Endodermal cell (in vitro differentiated cells): Measurements from ENCODE around the gene ROR1. TPM values are rescaled to one million over a fixed set of nuclear protein-coding genes. Genes with fewer than 3 reads are reported as not detected.

ENCODE experiments used
- DNase-seq: peaks from one replicate; pipeline ENCODE4 v3.0.0-alpha.2; 2017
- H3K27ac ChIP-seq: 2 replicates; pipeline ENCODE4 v1.5.1; 2013; ENCODE audit warnings: mild to moderate bottlenecking, low read depth, low read length, moderate library complexity
- H3K27me3 ChIP-seq: 2 replicates; pipeline ENCODE4 v1.6.1; 2013; ENCODE audit warnings: mild to moderate bottlenecking, low read length, moderate library complexity; ENCODE audit not compliant: insufficient read depth, control insufficient read depth, poor library complexity, severe bottlenecking
- H3K36me3 ChIP-seq: 2 replicates; pipeline ENCODE4 v1.7.0; 2013; ENCODE audit warnings: mild to moderate bottlenecking, low read length, moderate library complexity; ENCODE audit not compliant: control insufficient read depth, insufficient read depth
- H3K4me1 ChIP-seq: one replicate; pipeline ENCODE4 v1.7.0; 2013; ENCODE audit warnings: low read length; ENCODE audit not compliant: control insufficient read depth, insufficient read depth
- H3K4me3 ChIP-seq: 2 replicates; pipeline ENCODE4 v1.5.1; 2013; ENCODE audit warnings: mild to moderate bottlenecking, low read length, moderate library complexity
- H3K9ac ChIP-seq: 2 replicates; pipeline ENCODE4 v1.6.1; 2013; ENCODE audit warnings: mild to moderate bottlenecking, low read length, moderate library complexity; ENCODE audit not compliant: poor library complexity, severe bottlenecking; ENCODE audit errors: extremely low read depth
- H3K9me3 ChIP-seq: 2 replicates; pipeline ENCODE4 v1.6.1; 2013; ENCODE audit warnings: mild to moderate bottlenecking, low read length, moderate library complexity; ENCODE audit not compliant: control insufficient read depth
- H3K27ac Mint-ChIP-seq: 2 replicates; pipeline ENCODE4 v1.8.0; 2020; ENCODE audit warnings: mixed read lengths
- H3K27me3 Mint-ChIP-seq: 2 replicates; pipeline ENCODE4 v1.8.0; 2021; ENCODE audit warnings: mild to moderate bottlenecking, mixed read lengths; ENCODE audit not compliant: insufficient read depth
- H3K36me3 Mint-ChIP-seq: 2 replicates; pipeline ENCODE4 v1.8.0; 2020; ENCODE audit warnings: low read depth, mixed read lengths
- H3K4me1 Mint-ChIP-seq: 2 replicates; pipeline ENCODE4 v1.8.0; 2020; ENCODE audit warnings: mixed read lengths
- H3K4me3 Mint-ChIP-seq: 2 replicates; pipeline ENCODE4 v1.8.0; 2020; ENCODE audit warnings: mild to moderate bottlenecking, moderate library complexity, mixed read lengths
- H3K9me3 Mint-ChIP-seq: 2 replicates; pipeline ENCODE4 v1.8.0; 2020; ENCODE audit warnings: mild to moderate bottlenecking, mixed read lengths
- WGBS, 2 experiments: methylation state at CpG; one replicate each; pipeline versions ENCODE4 v1.1.5 to v1.1.7; 2013; ENCODE audit warnings: missing lambda C conversion rate in 2 of 2, mixed read lengths in 1 of 2; ENCODE audit not compliant: insufficient coverage in 1 of 2, insufficient read length in 1 of 2; 5-methylcytosine and 5-hydroxymethylcytosine counted together
- total RNA-seq, 2 donors: library from RNA; stranded (reverse); fragmentation: NEBNext Ultra II Directional in 1 of 2; extraction: Animal tissue kit (Norgen Biotek cat#: 25700) in 1 of 2; gene quantifications; 2 replicates in 1 of 2; 3 replicates in 1 of 2; pipeline ENCODE4 v1.2.1, GENCODE V29; 2021
- TF ChIP-seq, protein P1 (sequence below): fragments of 200-600 bp; sonication (generic); conservative IDR thresholded peaks from 2 replicates; pipeline ENCODE4 v1.5.0; 2021; ENCODE audit warnings: antibody characterized with exemption, mild to moderate bottlenecking

ROR1 gene
- total RNA-seq, 2 donors from 2014 or later: 77.4 to 77.9 TPM

- 59% methylated on average over 1 of the region's 1 CpG; no CpG with 5 or more reads in 1 of the 2 experiments for WGBS, 2 experiments
- DNase-seq: peak; percentile 58
- Histone ChIP-seq H3K4me1 (peaks cover 11% of the 10 kb centered on the region), H3K27me3 (peaks cover 18% of the 10 kb centered on the region), H3K9me3 (no peaks in the 10 kb centered on the region), H3K27ac (no peak overlapping the region), H3K9ac (no peak overlapping the region), H3K4me3 (no peak overlapping the region), H3K36me3 (no peaks in the 10 kb centered on the region)
- Mint-ChIP-seq H3K36me3 (no peaks in the 10 kb centered on the region), H3K4me3 (no peak overlapping the region), H3K4me1 (peaks cover 73% of the 10 kb centered on the region), H3K27me3 (peaks cover 2% of the 10 kb centered on the region), H3K27ac (no peak overlapping the region), H3K9me3 (no peaks in the 10 kb centered on the region)
- TF ChIP-seq, protein P1, sequence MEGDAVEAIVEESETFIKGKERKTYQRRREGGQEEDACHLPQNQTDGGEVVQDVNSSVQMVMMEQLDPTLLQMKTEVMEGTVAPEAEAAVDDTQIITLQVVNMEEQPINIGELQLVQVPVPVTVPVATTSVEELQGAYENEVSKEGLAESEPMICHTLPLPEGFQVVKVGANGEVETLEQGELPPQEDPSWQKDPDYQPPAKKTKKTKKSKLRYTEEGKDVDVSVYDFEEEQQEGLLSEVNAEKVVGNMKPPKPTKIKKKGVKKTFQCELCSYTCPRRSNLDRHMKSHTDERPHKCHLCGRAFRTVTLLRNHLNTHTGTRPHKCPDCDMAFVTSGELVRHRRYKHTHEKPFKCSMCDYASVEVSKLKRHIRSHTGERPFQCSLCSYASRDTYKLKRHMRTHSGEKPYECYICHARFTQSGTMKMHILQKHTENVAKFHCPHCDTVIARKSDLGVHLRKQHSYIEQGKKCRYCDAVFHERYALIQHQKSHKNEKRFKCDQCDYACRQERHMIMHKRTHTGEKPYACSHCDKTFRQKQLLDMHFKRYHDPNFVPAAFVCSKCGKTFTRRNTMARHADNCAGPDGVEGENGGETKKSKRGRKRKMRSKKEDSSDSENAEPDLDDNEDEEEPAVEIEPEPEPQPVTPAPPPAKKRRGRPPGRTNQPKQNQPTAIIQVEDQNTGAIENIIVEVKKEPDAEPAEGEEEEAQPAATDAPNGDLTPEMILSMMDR: peak; percentile 73
These were observed 141.3 kb downstream of the ROR1 start for GRCh38 chr1:63915121-63915520.

DNA sequence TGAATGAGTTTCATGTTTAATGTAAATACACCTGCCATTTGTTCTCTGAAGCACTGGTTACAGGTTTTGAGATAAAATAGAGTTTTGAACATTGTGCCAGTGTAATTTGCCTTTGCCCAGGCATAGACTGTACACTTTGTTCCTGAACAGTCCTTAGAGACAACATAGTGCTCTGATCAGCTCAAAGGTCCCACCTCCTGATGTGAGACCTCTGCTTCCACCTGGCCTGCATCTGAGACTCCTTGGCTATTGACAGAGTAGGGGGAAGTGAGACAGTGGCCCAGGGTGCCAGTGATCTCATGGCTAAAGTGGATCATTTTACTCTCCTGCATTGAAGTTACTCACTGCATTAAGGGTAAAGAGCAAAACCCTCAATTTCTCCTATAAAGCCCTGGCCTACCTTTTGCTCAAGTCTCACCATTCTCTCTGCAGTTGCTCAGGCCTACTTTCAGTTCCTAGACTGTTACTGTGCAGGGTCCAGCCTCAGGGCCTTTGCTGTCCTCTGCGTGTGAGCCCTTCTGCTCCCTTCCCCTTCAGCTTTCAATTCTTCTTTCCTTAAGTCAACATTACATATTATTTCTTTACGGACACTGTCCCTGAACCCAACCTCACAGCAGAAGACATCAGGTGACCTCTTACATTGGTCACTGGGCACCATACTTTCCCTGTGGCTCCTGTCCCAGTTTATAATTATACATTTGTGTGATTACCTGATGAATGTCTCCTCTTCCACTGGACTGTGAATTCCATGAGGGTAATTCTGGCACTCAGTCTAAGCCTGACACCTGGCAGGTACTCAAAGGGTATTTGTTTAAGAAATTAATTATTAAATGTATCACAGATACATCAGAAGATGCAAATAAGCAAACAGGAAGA is 142.9 kb downstream of the ROR1 start:
- H3K27ac Mint-ChIP-seq: no peak overlapping the region
- no peaks in the 10 kb centered on the region for H3K9me3 ChIP-seq
- no peak overlapping the region for H3K27ac ChIP-seq
- 92 to 100% methylated on average over 2 of the region's 2 CpGs for WGBS, 2 experiments
- no peak for DNase-seq
- no peaks in the 10 kb centered on the region for H3K9me3 Mint-ChIP-seq
- peaks cover 2% of the 10 kb centered on the region for H3K27me3 ChIP-seq
- no peaks in the 10 kb centered on the region for H3K36me3 ChIP-seq
- no peak overlapping the region for H3K9ac ChIP-seq
- H3K27me3 Mint-ChIP-seq: no peaks in the 10 kb centered on the region
- peaks cover 74% of the 10 kb centered on the region for H3K4me1 Mint-ChIP-seq
- H3K36me3 Mint-ChIP-seq: no peaks in the 10 kb centered on the region
- peaks cover 11% of the 10 kb centered on the region for H3K4me1 ChIP-seq
- TF ChIP-seq, protein P1: no peak
- H3K4me3 Mint-ChIP-seq: no peak overlapping the region
- H3K4me3 ChIP-seq: no peak overlapping the region

- Mint-ChIP-seq H3K27ac (no peak overlapping the region), H3K9me3 (no peaks in the 10 kb centered on the region), H3K36me3 (no peaks in the 10 kb centered on the region), H3K4me1 (peaks cover 63% of the 10 kb centered on the region), H3K27me3 (no peaks in the 10 kb centered on the region), H3K4me3 (no peak overlapping the region)
- TF ChIP-seq, protein P1: peak; percentile 86
- Histone ChIP-seq H3K36me3 (no peaks in the 10 kb centered on the region), H3K4me1 (peaks cover 11% of the 10 kb centered on the region), H3K9me3 (no peaks in the 10 kb centered on the region), H3K9ac (no peak overlapping the region), H3K27ac (no peak overlapping the region), H3K4me3 (no peak overlapping the region), H3K27me3 (no peaks in the 10 kb centered on the region)
- DNase-seq: peak; percentile 90
- 90% methylated on average over 11 to 13 of the region's 13 CpGs for WGBS, 2 experiments
These were observed 144.0 kb downstream of the ROR1 start for GRCh38 chr1:63917571-63918417.
